Body of pancreas (tissue), 4 donors: ENCODE measurements around the gene HYAL1.

Source experiments
- POLR2A ChIP-seq, 3 donors: fragments of 450-650 bp; IDR thresholded peaks; one replicate each; pipeline ENCODE4 v1.6.1; 2016; ENCODE audit warnings: antibody characterized with exemption in 3 of 3, mild to moderate bottlenecking in 2 of 3
- TF ChIP-seq, protein P1 (sequence below), 7 experiments: fragments of 450-650 bp in 4 of 7; fragments of 200-600 bp in 3 of 7; sonication (generic) in 3 of 7; IDR thresholded peaks; one replicate each; pipeline ENCODE4 v1.5.1; 2016 to 2019; ENCODE audit warnings: antibody characterized with exemption in 7 of 7

DNA sequence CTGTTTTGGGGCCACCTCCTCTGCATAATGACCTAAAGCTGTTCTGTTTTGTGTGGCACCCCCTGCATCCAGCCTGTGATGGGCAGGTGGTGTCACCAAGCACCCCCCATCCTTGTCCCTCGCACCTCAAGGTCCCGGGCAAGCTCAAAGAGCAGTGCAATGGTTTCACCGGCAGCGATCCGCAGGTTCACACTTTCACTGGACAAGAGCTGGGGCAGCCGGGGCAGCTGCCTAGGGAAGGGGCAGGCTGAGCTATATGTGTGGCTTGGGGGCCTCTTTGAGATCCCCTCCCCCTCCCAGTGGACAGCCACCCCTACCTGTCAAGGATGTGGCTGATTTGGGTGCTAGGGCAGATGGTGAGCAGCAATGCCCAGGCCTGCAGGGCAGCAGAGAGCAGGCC is 14.2 kb downstream of the HYAL1 start:
- TF ChIP-seq, protein P1, sequence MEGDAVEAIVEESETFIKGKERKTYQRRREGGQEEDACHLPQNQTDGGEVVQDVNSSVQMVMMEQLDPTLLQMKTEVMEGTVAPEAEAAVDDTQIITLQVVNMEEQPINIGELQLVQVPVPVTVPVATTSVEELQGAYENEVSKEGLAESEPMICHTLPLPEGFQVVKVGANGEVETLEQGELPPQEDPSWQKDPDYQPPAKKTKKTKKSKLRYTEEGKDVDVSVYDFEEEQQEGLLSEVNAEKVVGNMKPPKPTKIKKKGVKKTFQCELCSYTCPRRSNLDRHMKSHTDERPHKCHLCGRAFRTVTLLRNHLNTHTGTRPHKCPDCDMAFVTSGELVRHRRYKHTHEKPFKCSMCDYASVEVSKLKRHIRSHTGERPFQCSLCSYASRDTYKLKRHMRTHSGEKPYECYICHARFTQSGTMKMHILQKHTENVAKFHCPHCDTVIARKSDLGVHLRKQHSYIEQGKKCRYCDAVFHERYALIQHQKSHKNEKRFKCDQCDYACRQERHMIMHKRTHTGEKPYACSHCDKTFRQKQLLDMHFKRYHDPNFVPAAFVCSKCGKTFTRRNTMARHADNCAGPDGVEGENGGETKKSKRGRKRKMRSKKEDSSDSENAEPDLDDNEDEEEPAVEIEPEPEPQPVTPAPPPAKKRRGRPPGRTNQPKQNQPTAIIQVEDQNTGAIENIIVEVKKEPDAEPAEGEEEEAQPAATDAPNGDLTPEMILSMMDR (IDR thresholded peaks at IDR 0.05), result no peak
- no peak for TF ChIP-seq POLR2A (IDR thresholded peaks at IDR 0.05)
